DOHH2 (cell line): Measurements from ENCODE around the gene SLC22A1.

Source experiments
- H3F3A ChIP-seq: fragments of 200-600 bp; sonication (generic), shearing (Covaris generic); 2 replicates; pipeline ENCODE4 v1.6.0; 2016; ENCODE audit warnings: antibody characterized with exemption, mild to moderate bottlenecking; ENCODE audit not compliant: control insufficient read depth, insufficient read depth
- H3K27ac ChIP-seq: fragments of 200-600 bp; sonication (generic); 2 replicates; pipeline ENCODE4 v1.5.1; 2014; ENCODE audit warnings: low read depth, mild to moderate bottlenecking, low read length, moderate library complexity
- H3K27me3 ChIP-seq: fragments of 200-600 bp; sonication (generic); 2 replicates; pipeline ENCODE4 v1.6.1; 2014; ENCODE audit warnings: mild to moderate bottlenecking, low read length, mixed read lengths; ENCODE audit not compliant: control insufficient read depth
- H3K36me3 ChIP-seq: fragments of 200-600 bp; sonication (generic); 2 replicates; pipeline ENCODE4 v1.6.1; 2014; ENCODE audit warnings: mild to moderate bottlenecking, low read length, moderate library complexity, mixed read lengths; ENCODE audit not compliant: control insufficient read depth
- H3K4me1 ChIP-seq: fragments of 200-600 bp; sonication (generic); 2 replicates; pipeline ENCODE4 v1.6.1; 2014; ENCODE audit warnings: mild to moderate bottlenecking, low read length, mixed read lengths; ENCODE audit not compliant: control insufficient read depth
- H3K4me2 ChIP-seq: fragments of 200-600 bp; sonication (generic); 2 replicates; pipeline ENCODE4 v1.6.0; 2014; ENCODE audit warnings: mild to moderate bottlenecking, low read length, moderate library complexity
- H3K4me3 ChIP-seq: fragments of 200-600 bp; sonication (generic); 2 replicates; pipeline ENCODE4 v1.5.1; 2014; ENCODE audit warnings: mild to moderate bottlenecking, low read length, mixed read lengths
- H3K79me2 ChIP-seq: fragments of 200-600 bp; sonication (generic); 2 replicates; pipeline ENCODE4 v1.6.1; 2014; ENCODE audit warnings: mild to moderate bottlenecking, low read length, mixed read lengths; ENCODE audit not compliant: control insufficient read depth
- H3K9me2 ChIP-seq: fragments of 200-600 bp; sonication (generic); replicated peaks from 2 replicates; pipeline ENCODE4 v1.6.1; 2014; ENCODE audit warnings: mild to moderate bottlenecking, low read length, mixed read lengths; ENCODE audit not compliant: control insufficient read depth
- H3K9me3 ChIP-seq: fragments of 200-600 bp; sonication (generic); 2 replicates; pipeline ENCODE4 v1.6.1; 2014; ENCODE audit warnings: antibody characterized with exemption, low read length, mixed read lengths; ENCODE audit not compliant: control insufficient read depth, insufficient read depth
- H4K20me1 ChIP-seq: fragments of 200-600 bp; sonication (generic); 2 replicates; pipeline ENCODE4 v1.6.0; 2014; ENCODE audit warnings: low read depth, mild to moderate bottlenecking, antibody characterized with exemption, low read length, moderate library complexity; ENCODE audit not compliant: control insufficient read depth, insufficient read depth
- EZH2phosphoT487 ChIP-seq: fragments of 200-600 bp; sonication (generic); IDR thresholded peaks from 2 replicates; pipeline ENCODE4 v1.6.1; 2017; ENCODE audit warnings: borderline replicate concordance, mild to moderate bottlenecking, antibody characterized with exemption, low read length, moderate library complexity, mixed read lengths
- TF ChIP-seq, protein P1 (sequence below): fragments of 200-600 bp; sonication (generic); IDR thresholded peaks from one replicate; pipeline ENCODE4 v1.5.1; 2014; ENCODE audit warnings: antibody characterized with exemption, mild to moderate bottlenecking, low read depth, low read length; ENCODE audit not compliant: poor library complexity, severe bottlenecking

Gene SLC22A1

DNA sequence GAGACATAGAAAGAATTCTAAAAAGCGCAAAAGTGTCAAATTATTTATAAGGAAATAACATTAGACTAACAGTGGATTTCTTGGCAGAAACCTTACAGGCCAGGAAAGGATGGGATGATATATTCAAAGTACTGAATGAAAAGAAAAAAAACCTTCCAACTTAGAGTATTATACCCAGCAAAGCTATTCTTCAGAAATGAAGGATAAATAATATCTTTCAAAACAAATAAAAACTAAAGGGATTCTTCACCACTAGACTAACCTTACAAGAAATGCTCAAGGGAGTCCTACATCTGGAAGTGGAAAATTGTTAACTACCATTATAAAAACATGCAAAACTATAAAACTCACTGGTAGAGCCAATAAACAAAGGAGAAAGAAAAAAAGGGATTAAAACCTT, 71.2 kb downstream of the SLC22A1 start:
- Histone ChIP-seq H3K9me3 (peaks cover 14% of the 10 kb centered on the region; the same call in 1 of the 2 replicates), H3K36me3 (no peaks in the 10 kb centered on the region), H3K27ac (no peak overlapping the region), H3K4me3 (no peak overlapping the region), H4K20me1 (no peaks in the 10 kb centered on the region), H3K27me3 (no peaks in the 10 kb centered on the region), H3F3A (no peaks in the 10 kb centered on the region), H3K9me2 (no peaks in the 10 kb centered on the region), H3K4me1 (no peaks in the 10 kb centered on the region), H3K79me2 (no peaks in the 10 kb centered on the region), H3K4me2 (no peak overlapping the region)
- TF ChIP-seq EZH2phosphoT487 = no peak
- TF ChIP-seq, protein P1, sequence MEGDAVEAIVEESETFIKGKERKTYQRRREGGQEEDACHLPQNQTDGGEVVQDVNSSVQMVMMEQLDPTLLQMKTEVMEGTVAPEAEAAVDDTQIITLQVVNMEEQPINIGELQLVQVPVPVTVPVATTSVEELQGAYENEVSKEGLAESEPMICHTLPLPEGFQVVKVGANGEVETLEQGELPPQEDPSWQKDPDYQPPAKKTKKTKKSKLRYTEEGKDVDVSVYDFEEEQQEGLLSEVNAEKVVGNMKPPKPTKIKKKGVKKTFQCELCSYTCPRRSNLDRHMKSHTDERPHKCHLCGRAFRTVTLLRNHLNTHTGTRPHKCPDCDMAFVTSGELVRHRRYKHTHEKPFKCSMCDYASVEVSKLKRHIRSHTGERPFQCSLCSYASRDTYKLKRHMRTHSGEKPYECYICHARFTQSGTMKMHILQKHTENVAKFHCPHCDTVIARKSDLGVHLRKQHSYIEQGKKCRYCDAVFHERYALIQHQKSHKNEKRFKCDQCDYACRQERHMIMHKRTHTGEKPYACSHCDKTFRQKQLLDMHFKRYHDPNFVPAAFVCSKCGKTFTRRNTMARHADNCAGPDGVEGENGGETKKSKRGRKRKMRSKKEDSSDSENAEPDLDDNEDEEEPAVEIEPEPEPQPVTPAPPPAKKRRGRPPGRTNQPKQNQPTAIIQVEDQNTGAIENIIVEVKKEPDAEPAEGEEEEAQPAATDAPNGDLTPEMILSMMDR = no peak

DNA sequence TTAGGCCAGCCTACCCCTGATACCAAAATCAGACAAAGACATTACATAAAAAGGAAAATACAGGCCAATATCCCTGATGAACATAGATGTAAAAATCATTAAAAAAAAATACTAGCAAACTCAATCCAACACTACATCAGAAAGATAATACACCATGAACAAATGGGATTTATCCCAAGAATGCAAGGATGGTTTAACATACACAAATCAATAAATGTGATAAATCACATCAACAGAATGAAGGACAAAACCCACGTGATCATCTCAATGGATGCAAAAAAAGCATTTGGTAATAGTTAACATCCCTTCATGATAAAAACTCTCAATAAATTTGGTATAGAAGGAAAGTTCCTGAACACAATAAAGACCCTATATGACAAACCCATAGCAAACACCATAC, 73.2 kb downstream of the SLC22A1 start:
- TF ChIP-seq, protein P1 = no peak
- TF ChIP-seq EZH2phosphoT487 = no peak

DNA sequence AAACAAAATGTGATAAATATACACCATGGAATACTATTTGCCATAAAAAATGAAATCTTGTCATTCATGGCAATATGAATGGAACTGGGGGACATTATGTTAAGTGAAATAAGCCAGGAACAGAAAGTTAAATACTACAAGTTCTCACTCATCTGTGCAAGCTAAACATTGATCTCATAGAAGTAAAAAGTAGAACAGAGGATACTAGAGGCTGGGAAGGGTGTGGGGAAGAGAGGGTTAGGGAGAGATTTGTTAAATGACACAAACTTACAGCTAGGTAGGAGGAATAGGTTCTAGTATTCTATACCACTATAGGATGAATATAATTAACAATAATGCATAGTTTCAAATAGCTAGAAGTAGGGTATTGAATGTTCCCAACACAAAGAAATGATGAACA, 76.0 kb downstream of the SLC22A1 start:
- H3K36me3 ChIP-seq = no peaks in the 10 kb centered on the region
- no peaks in the 10 kb centered on the region for H3K27me3 ChIP-seq
- H3K9me3 ChIP-seq = peaks cover 5% of the 10 kb centered on the region; the same call in 1 of the 2 replicates
- no peaks in the 10 kb centered on the region for H3K79me2 ChIP-seq
- no peaks in the 10 kb centered on the region for H3K9me2 ChIP-seq
- H3K4me1 ChIP-seq = no peaks in the 10 kb centered on the region
- no peaks in the 10 kb centered on the region for H4K20me1 ChIP-seq
- H3K4me2 ChIP-seq = no peak overlapping the region
- no peak for TF ChIP-seq EZH2phosphoT487
- TF ChIP-seq, protein P1 = no peak
- H3F3A ChIP-seq = no peaks in the 10 kb centered on the region
- H3K4me3 ChIP-seq = no peak overlapping the region
- no peak overlapping the region for H3K27ac ChIP-seq

More for the DNA sequence above, 73.2 kb downstream of the SLC22A1 start:
- Histone ChIP-seq H3K36me3 (no peaks in the 10 kb centered on the region), H3K27ac (no peak overlapping the region), H3K79me2 (no peaks in the 10 kb centered on the region), H3F3A (no peaks in the 10 kb centered on the region), H3K4me3 (no peak overlapping the region), H3K9me3 (peaks cover 14% of the 10 kb centered on the region; the same call in 1 of the 2 replicates), H3K27me3 (no peaks in the 10 kb centered on the region), H3K4me1 (no peaks in the 10 kb centered on the region), H3K9me2 (no peaks in the 10 kb centered on the region), H3K4me2 (no peak overlapping the region), H4K20me1 (no peaks in the 10 kb centered on the region)
